GM21526 (cell line): ENCODE results near the gene OSTF1.

ENCODE experiments used
- ATAC-seq: cut with Tn5 transposase; IDR thresholded peaks from one replicate; pipeline ENCODE4 v1.9.1; 2021; ENCODE audit warnings: moderate library complexity; ENCODE audit not compliant: unreplicated experiment, low FRiP score

Gene OSTF1

GRCh38 chr9:75083188-75083970 is 4.9 kb upstream of the OSTF1 start:
- ATAC-seq: no peak

- no peak for ATAC-seq
Observed at GRCh38 chr9:75084081-75084672, 4.1 kb upstream of the OSTF1 start.

GRCh38 chr9:75085640-75086039 is 2.7 kb upstream of the OSTF1 start:
- no peak for ATAC-seq

GRCh38 chr9:75086541-75087288 is 1.6 kb upstream of the OSTF1 start:
- ATAC-seq: no peak

- ATAC-seq: no peak
Observed at GRCh38 chr9:75087289-75087823, 958 bp upstream of the OSTF1 start.

- ATAC-seq: peak; percentile 35
Observed at GRCh38 chr9:75088646-75089372, 495 bp downstream of the OSTF1 start.

GRCh38 chr9:75089373-75089766 is 1.1 kb downstream of the OSTF1 start:
- ATAC-seq: no peak

GRCh38 chr9:75090579-75090978 is 2.3 kb downstream of the OSTF1 start:
- no peak for ATAC-seq

GRCh38 chr9:75092766-75093165 is 4.5 kb downstream of the OSTF1 start:
- ATAC-seq: no peak

- no peak for ATAC-seq
Observed at GRCh38 chr9:75096796-75097195, 8.5 kb downstream of the OSTF1 start.

GRCh38 chr9:75101004-75101588 is 12.8 kb downstream of the OSTF1 start:
- no peak for ATAC-seq

- no peak for ATAC-seq
Observed at GRCh38 chr9:75102177-75102790, 14.0 kb downstream of the OSTF1 start.

- no peak for ATAC-seq
Observed at GRCh38 chr9:75104607-75105006, 16.3 kb downstream of the OSTF1 start.

- ATAC-seq: no peak
Observed at GRCh38 chr9:75105019-75105540, 16.8 kb downstream of the OSTF1 start.

- no peak for ATAC-seq
Observed at GRCh38 chr9:75105841-75106240, 17.5 kb downstream of the OSTF1 start.

- no peak for ATAC-seq
Observed at GRCh38 chr9:75106857-75107256, 18.5 kb downstream of the OSTF1 start.

GRCh38 chr9:75108571-75108970 is 20.3 kb downstream of the OSTF1 start:
- no peak for ATAC-seq

- ATAC-seq: no peak
Observed at GRCh38 chr9:75109210-75109839, 21.0 kb downstream of the OSTF1 start.

- no peak for ATAC-seq
Observed at GRCh38 chr9:75111019-75111622, 22.8 kb downstream of the OSTF1 start.
